Tibial nerve (tissue), 4 donors: ENCODE data around the gene PLA2G2D.

Source experiments
- EP300 ChIP-seq, 2 donors: sonication (generic); formaldehyde crosslinking; IDR thresholded peaks; one replicate each; pipeline ENCODE4 v1.6.1; 2017; ENCODE audit warnings: antibody characterized with exemption in 2 of 2, mild to moderate bottlenecking in 1 of 2
- TF ChIP-seq, protein P1 (sequence below), 5 experiments: fragments of 200-600 bp in 3 of 5; fragments of 450-650 bp in 2 of 5; sonication (generic) in 3 of 5; IDR thresholded peaks; one replicate each; pipeline ENCODE4 v1.5.1; 2016 to 2019; ENCODE audit warnings: antibody characterized with exemption in 5 of 5, mild to moderate bottlenecking in 3 of 5, moderate library complexity in 2 of 5

DNA sequence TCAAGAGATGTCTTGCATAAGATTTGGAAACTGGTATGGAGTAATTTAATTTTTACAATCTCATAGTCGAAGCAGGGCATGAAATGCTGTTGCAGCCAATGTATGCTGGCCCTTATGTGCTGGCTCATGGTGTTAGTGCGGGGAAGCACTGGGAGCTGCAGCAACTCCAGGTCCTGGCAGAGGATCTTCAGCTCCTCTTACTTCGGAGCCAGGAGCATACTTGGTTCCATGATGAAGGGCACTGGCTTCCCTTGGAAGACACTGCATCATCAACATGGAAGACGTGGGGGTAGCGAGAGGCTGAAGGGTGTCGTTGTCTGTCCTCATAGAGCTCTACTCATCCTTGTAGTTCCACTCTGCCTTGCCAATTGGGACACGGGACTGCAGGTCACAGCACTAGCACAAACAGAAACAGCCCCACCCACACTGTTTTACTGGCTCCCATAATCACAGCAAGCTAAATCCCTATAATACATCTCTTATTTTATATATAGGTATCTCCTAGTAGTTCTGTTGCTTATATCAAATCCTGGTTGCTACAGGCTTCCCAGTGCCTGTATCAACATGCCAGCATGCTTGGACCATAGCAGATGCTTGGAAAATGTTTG, 22.4 kb downstream of the PLA2G2D start:
- TF ChIP-seq, protein P1, sequence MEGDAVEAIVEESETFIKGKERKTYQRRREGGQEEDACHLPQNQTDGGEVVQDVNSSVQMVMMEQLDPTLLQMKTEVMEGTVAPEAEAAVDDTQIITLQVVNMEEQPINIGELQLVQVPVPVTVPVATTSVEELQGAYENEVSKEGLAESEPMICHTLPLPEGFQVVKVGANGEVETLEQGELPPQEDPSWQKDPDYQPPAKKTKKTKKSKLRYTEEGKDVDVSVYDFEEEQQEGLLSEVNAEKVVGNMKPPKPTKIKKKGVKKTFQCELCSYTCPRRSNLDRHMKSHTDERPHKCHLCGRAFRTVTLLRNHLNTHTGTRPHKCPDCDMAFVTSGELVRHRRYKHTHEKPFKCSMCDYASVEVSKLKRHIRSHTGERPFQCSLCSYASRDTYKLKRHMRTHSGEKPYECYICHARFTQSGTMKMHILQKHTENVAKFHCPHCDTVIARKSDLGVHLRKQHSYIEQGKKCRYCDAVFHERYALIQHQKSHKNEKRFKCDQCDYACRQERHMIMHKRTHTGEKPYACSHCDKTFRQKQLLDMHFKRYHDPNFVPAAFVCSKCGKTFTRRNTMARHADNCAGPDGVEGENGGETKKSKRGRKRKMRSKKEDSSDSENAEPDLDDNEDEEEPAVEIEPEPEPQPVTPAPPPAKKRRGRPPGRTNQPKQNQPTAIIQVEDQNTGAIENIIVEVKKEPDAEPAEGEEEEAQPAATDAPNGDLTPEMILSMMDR (IDR thresholded peaks at IDR 0.05), result no peak
- no peak for TF ChIP-seq EP300 (IDR thresholded peaks at IDR 0.05)
